ENCODE data around the gene PTPRM.

PTPRM gene

DNA sequence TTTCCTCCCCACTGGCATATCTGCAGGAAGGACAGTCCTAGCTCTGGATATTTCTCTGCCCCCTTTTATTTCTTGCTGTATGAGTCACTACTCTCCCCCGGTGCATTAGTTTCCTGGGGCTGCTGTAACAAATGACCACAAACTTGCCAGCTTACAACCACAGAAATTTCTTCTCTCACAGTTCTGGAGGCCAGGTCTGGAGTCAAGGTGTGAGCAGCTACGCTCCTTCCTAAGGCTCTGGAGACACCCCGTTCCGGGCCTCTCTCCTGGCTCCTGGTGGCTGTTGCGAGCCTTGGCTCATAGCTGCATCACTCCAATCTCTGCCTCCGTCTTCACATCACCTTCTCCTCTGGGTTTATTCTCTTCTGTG lies 34.1 kb downstream of the PTPRM start:
- POLR2A ChIA-PET (ENCODE audit: low non-redundant PET): no interaction called here
- no peak overlapping the region for H3K27ac ChIP-seq
- no peak for DNase-seq (ENCODE audit: low spot score)
- CTCF ChIA-PET: no interaction called here
- TF ChIP-seq, protein P1, sequence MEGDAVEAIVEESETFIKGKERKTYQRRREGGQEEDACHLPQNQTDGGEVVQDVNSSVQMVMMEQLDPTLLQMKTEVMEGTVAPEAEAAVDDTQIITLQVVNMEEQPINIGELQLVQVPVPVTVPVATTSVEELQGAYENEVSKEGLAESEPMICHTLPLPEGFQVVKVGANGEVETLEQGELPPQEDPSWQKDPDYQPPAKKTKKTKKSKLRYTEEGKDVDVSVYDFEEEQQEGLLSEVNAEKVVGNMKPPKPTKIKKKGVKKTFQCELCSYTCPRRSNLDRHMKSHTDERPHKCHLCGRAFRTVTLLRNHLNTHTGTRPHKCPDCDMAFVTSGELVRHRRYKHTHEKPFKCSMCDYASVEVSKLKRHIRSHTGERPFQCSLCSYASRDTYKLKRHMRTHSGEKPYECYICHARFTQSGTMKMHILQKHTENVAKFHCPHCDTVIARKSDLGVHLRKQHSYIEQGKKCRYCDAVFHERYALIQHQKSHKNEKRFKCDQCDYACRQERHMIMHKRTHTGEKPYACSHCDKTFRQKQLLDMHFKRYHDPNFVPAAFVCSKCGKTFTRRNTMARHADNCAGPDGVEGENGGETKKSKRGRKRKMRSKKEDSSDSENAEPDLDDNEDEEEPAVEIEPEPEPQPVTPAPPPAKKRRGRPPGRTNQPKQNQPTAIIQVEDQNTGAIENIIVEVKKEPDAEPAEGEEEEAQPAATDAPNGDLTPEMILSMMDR (conservative IDR thresholded peaks at IDR 0.05; ENCODE audit: low read depth): no peak

DNA sequence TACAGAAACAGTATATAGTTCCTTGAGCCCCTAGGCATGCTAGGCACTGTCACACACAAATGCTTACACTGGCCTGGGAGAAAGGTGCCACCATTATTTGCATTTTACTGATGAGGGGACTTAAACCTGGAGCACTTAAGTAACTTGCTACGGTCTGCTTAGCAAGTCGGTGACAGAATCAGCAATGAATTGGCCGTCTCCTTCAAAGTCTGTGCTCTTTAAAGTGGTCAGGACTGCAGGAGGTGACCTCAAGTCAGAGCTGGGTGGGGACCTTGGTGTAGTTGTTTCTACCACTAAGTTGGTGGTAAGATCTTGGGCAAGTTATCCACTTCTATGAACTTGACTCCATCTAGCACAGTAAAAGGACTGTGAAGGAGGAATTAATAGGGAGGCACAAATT lies 34.8 kb downstream of the PTPRM start:
- TF ChIP-seq, protein P1 (conservative IDR thresholded peaks at IDR 0.05; ENCODE audit: low read depth): no peak
- ChIA-PET POLR2A (ENCODE audit: low non-redundant PET) (no interaction called here), CTCF (interaction anchor here (0.6 to 0.7 kb wide), 2 partner anchors 756 to 795 kb away, joined by 4 to 8 read pairs; no protein-coding TSS in a partner anchor)
- no peak for DNase-seq (ENCODE audit: low spot score)
- H3K27ac ChIP-seq: no peak overlapping the region

DNA sequence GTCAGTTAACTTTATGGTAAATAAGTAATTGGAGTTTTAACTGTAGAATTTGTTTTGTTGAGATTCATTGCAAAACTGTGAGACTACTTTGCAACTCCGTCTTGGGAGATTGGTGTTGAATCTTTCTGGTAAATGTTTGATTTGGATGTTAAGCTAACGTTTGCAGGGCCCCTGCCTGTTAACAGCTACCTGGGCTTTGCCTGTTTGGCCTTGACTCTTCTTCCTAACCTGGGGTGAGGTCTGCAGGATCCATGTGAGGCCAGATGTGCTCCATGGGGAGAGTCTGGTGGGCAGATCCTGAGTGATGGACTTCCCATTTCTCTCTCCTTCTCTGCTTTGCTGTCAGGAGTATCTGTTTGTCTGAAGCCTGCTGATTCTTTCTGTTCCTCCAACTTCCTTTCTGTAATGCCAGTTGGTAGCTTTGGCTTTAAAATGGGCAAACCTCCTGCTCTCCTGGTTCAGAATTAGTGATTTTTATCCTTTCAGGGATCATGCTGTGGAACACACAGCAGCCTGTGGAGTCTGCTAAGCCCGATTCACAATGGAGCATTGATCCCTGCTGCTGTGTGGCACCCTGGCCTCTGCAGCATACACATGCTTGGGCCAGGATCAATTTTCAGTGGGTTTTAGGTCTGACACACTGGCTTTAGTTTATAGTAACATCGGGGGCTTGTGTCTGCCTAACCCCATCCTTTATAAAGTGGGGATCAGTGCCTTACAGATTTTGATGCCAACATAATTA lies 36.3 kb downstream of the PTPRM start:
- TF ChIP-seq, protein P1 (conservative IDR thresholded peaks at IDR 0.05; ENCODE audit: low read depth): no peak
- ChIA-PET CTCF (no interaction called here), POLR2A (ENCODE audit: low non-redundant PET) (no interaction called here)
- H3K27ac ChIP-seq: no peak overlapping the region
- no peak for DNase-seq (ENCODE audit: low spot score)

DNA sequence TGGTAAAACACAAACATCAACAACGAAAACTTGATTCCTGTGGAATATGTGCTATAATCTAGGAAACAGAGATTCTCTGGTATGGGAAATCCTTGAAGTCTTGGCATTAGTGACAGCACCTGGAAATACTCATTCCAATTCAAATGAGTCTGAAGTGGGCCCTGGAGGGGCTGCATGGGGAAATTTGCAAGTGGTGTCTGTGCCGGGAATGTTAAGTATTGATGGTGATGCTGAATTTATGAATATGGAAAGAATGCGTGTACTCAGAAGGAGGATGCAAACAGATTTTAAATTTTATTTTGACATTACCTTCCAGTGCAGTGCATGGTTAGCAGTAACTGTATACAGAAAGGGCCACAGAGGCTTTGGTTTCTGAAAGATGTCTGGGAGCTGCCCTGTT lies 37.2 kb downstream of the PTPRM start:
- TF ChIP-seq, protein P1 (conservative IDR thresholded peaks at IDR 0.05; ENCODE audit: low read depth): no peak
- no peak for DNase-seq (ENCODE audit: low spot score)
- ChIA-PET CTCF (interaction anchor here (1.1 kb wide), 1 partner anchor 142 kb away, joined by 3 read pairs; no protein-coding TSS in a partner anchor), POLR2A (ENCODE audit: low non-redundant PET) (no interaction called here)
- no peak overlapping the region for H3K27ac ChIP-seq

DNA sequence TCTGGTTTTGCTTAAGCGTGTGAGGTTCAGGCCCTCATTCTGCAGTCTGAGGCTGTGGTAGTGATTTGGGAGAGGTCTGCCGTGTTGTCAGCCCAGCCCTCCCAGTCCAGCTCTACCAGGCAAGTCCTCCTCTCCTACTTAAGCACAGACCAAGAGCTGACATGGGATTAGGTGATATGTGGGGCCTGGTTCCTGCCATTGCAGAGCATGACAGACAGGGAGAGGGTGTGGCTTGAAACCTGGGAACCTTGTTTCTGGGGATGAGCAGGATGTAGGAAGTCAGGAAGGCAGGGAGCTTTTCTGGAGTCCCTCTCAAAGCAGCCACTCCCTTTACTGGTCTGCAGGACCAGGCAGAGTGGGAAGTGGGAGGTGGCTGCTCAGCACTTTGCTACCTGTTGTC lies 38.6 kb downstream of the PTPRM start:
- no peak overlapping the region for H3K27ac ChIP-seq
- no peak for DNase-seq (ENCODE audit: low spot score)
- ChIA-PET CTCF (interaction anchor here (0.7 to 1.1 kb wide), 2 partner anchors 141 to 873 kb away, joined by 3 read pairs; no protein-coding TSS in a partner anchor), POLR2A (ENCODE audit: low non-redundant PET) (no interaction called here)
- TF ChIP-seq, protein P1 (conservative IDR thresholded peaks at IDR 0.05; ENCODE audit: low read depth): no peak

DNA sequence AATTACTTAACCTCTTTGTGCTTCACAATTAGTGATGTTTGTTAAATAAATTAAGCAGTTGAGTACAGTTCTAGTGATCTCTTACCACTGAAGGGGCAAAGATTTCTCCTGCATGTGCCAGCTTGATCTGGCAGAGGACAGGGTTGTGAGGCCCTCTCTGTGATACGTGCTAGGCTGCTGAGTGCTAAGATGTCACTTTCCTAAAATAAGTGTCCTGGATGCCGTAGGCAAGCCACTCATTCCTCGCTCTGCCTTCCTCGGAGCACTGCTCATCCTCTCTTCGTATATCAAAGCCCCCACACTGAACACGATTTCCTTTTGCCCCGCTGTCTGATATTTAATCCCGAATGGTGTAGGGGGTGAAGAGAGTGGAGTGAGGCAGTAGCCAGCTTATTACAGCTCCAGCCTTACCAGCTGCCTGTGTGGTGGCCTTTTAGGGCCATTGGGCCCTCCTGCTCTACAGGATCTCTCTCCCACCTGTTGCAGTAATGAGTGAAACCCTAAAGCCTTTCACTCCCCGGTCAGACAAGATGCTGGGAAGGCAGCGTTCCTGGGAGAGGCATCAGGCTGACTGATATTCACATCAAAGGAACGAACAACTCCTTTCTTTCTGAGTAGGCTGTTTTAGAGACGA lies 40.5 kb downstream of the PTPRM start:
- CTCF ChIA-PET: interaction anchor here (0.6 kb wide), 1 partner anchor 13 kb away, joined by 3 read pairs; no protein-coding TSS in a partner anchor
- TF ChIP-seq, protein P1 (conservative IDR thresholded peaks at IDR 0.05; ENCODE audit: low read depth): no peak
- H3K27ac ChIP-seq: no peak overlapping the region
- no peak for DNase-seq (ENCODE audit: low spot score)
- POLR2A ChIA-PET (ENCODE audit: low non-redundant PET): no interaction called here

All from RWPE1 (cell line).